IMR-90 (cell line): ENCODE measurements around the gene GFM2.
"Not testable (repeated sequence)": the region's sequence is repeated elsewhere in the genome, so short reads cannot be mapped to it uniquely, and the experiment has no call there.

ENCODE experiments used
- CEBPB ChIP-seq: IDR thresholded peaks from 2 replicates; pipeline ENCODE4 v1.6.1; 2012; ENCODE audit warnings: low read depth, low read length, improper control_type of control experiment
- CTCF ChIP-seq: conservative IDR thresholded peaks from 2 replicates; pipeline ENCODE4 v1.5.1; 2012; ENCODE audit warnings: mild to moderate bottlenecking, low read depth, low read length, improper control_type of control experiment
- ELK1 ChIP-seq: fragments of 150-350 bp; IDR thresholded peaks from 2 replicates; pipeline ENCODE4 v1.6.1; 2016; ENCODE audit warnings: low read depth, mild to moderate bottlenecking, low read length, moderate library complexity, borderline replicate concordance
- MAZ ChIP-seq: IDR thresholded peaks from 2 replicates; pipeline ENCODE4 v1.6.1; 2012; ENCODE audit warnings: low read depth, mild to moderate bottlenecking, low read length, improper control_type of control experiment, moderate library complexity, borderline replicate concordance
- MXI1 ChIP-seq: IDR thresholded peaks from 2 replicates; pipeline ENCODE4 v1.6.1; 2012; ENCODE audit warnings: low read depth, mild to moderate bottlenecking, low read length, moderate library complexity, borderline replicate concordance
- POLR2A ChIP-seq: IDR thresholded peaks from 2 replicates; pipeline ENCODE4 v1.6.1; 2012; ENCODE audit warnings: mild to moderate bottlenecking, low read depth, low read length
- RAD21 ChIP-seq: IDR thresholded peaks from 2 replicates; pipeline ENCODE4 v1.6.1; 2012; ENCODE audit warnings: low read length, improper control_type of control experiment
- RCOR1 ChIP-seq: IDR thresholded peaks from 2 replicates; pipeline ENCODE4 v1.6.1; 2012; ENCODE audit warnings: mild to moderate bottlenecking, low read length, improper control_type of control experiment; ENCODE audit not compliant: insufficient replicate concordance
- RFX5 ChIP-seq: IDR thresholded peaks from 2 replicates; pipeline ENCODE4 v1.8.0; 2012; ENCODE audit warnings: low read depth, mild to moderate bottlenecking, low read length, moderate library complexity
- SMC3 ChIP-seq: fragments of 150-350 bp; IDR thresholded peaks from 2 replicates; pipeline ENCODE4 v1.6.1; 2016; ENCODE audit warnings: low read depth, mild to moderate bottlenecking, antibody characterized with exemption, low read length, moderate library complexity
- USF2 ChIP-seq: fragments of 150-350 bp; IDR thresholded peaks from 2 replicates; pipeline ENCODE4 v1.6.1; 2017; ENCODE audit warnings: mild to moderate bottlenecking, antibody characterized with exemption, low read length, low read depth

GRCh38 chr5:74748742-74749141, 18.2 kb downstream of the GFM2 start:
- not testable (repeated sequence) for TF ChIP-seq POLR2A, CTCF, RFX5, CEBPB, MXI1, RCOR1, SMC3, USF2, RAD21, MAZ, ELK1
